NT2/D1 (cell line): ENCODE data around the gene TBC1D22B.

Experiments used
- DNase-seq: peaks from one replicate; pipeline ENCODE4 v3.0.0-alpha.2; 2011; ENCODE audit warnings: low read depth, low spot score
- H3K27me3 ChIP-seq: 2 replicates; pipeline ENCODE4 v1.6.0; 2011; ENCODE audit warnings: mild to moderate bottlenecking; ENCODE audit not compliant: insufficient read length, insufficient read depth
- H3K36me3 ChIP-seq: 2 replicates; pipeline ENCODE4 v1.6.1; 2011; ENCODE audit warnings: mild to moderate bottlenecking, low read length, mixed read lengths; ENCODE audit not compliant: insufficient read depth, insufficient read length
- H3K4me1 ChIP-seq: 2 replicates; pipeline ENCODE4 v1.5.1; 2011; ENCODE audit not compliant: insufficient read depth, insufficient read length
- H3K4me3 ChIP-seq: 2 replicates; pipeline ENCODE4 v1.5.1; 2011; ENCODE audit warnings: low read depth; ENCODE audit not compliant: insufficient read length
- H3K9ac ChIP-seq: 2 replicates; pipeline ENCODE4 v1.6.0; 2011; ENCODE audit warnings: low read depth; ENCODE audit not compliant: insufficient read length
- H3K9me3 ChIP-seq: 2 replicates; pipeline ENCODE4 v1.5.1; 2011; ENCODE audit warnings: mild to moderate bottlenecking, low read length; ENCODE audit not compliant: insufficient read depth
- SUZ12 ChIP-seq: IDR thresholded peaks from 2 replicates; pipeline ENCODE4 v1.6.1; 2011; ENCODE audit not compliant: insufficient read length, insufficient read depth; ENCODE audit errors: extremely low read depth
- YY1 ChIP-seq: IDR thresholded peaks from 2 replicates; pipeline ENCODE4 v1.6.1; 2011; ENCODE audit not compliant: insufficient read length, insufficient read depth
- ZNF274 ChIP-seq: IDR thresholded peaks from 2 replicates; pipeline ENCODE4 v1.6.1; 2011; ENCODE audit warnings: mild to moderate bottlenecking, low read depth, low read length

TBC1D22B gene

DNA sequence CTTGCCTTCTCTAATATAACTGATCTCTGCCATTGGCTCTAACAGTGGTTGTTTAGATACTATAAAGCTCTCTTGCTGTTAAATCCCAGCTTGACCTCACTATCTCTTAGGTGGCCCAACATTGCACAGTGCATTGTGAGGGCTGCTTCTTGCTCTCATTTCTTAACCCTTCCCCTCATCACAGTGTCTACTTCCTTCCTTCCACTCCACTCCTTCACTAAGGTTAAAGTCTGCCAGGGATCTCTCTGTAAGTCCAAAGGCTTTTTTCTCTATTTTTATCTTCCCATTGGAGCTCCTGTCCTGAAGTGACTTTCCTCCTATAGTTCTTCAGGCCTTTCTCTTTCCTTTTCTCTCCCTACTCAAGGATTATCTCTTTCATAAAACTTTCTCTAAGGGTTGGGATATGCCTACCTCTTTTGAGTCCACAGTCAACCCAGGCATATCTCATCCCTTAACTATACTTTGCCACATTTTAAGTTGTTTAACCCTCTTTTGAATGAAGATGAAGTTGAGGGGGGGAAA, 4.0 kb upstream of the TBC1D22B start:
- H3K9me3 ChIP-seq = no peaks in the 10 kb centered on the region
- no peak for TF ChIP-seq SUZ12
- no peak for TF ChIP-seq ZNF274
- TF ChIP-seq YY1 = no peak
- no peaks in the 10 kb centered on the region for H3K4me1 ChIP-seq
- no peak for DNase-seq
- no peak overlapping the region for H3K9ac ChIP-seq
- H3K4me3 ChIP-seq = no peak overlapping the region
- H3K27me3 ChIP-seq = no peaks in the 10 kb centered on the region
- no peaks in the 10 kb centered on the region for H3K36me3 ChIP-seq

DNA sequence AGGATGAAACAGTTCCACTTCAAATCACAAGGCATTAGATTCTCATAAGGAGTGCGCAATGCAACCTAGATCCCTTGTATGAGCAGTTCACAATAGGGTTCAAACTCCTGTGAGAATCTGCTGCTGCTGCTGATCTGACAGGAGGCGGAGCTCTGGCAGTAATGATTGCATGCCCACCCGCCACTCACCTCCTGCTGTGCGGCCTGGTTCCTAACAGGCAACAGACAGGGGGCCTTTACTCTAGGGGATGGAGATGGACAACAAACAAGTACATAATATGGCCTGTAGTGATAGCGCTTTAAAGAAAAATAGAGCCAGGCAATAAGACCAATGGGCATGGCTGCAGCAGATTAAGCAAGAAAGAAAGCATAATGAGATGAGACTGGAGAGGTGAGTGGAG, 2.7 kb upstream of the TBC1D22B start:
- no peak overlapping the region for H3K4me3 ChIP-seq
- no peak overlapping the region for H3K9ac ChIP-seq
- DNase-seq = no peak

DNA sequence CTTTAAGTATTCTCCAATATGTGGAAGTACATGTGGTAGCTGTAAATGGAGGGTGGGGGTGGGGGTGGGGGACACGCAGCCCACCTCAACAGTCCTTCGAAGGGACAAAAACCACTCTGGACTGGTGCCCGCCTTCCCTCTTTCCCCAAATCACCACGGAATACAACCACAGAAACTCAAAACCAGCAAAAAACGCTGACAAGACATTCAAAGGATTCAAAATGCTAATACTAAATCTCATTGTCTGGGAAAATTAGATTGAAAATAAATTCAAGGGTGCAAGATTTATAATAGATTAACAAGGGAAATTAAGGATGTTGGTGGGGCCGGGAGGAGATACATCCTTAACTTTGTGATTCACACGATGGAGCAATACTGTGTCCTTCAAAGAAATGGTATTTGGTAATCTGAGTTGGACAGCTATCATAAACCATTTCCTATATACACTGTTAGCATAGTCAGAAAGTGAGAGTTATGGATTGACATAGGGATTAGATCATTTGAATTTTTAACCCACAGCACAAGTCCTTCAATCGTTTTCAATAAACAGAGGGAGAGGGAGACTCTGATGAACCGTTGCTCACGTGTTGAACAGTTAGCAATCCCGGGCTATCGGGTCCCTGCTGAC, 766 bp upstream of the TBC1D22B start:
- TF ChIP-seq SUZ12 = no peak
- H3K4me1 ChIP-seq = no peaks in the 10 kb centered on the region
- H3K9me3 ChIP-seq = no peaks in the 10 kb centered on the region
- H3K27me3 ChIP-seq = no peaks in the 10 kb centered on the region
- H3K36me3 ChIP-seq = no peaks in the 10 kb centered on the region
- no peak for DNase-seq
- H3K9ac ChIP-seq = no peak overlapping the region
- no peak overlapping the region for H3K4me3 ChIP-seq

More for the DNA sequence above, 2.7 kb upstream of the TBC1D22B start:
- no peaks in the 10 kb centered on the region for H3K9me3 ChIP-seq
- H3K27me3 ChIP-seq = no peaks in the 10 kb centered on the region
- H3K4me1 ChIP-seq = no peaks in the 10 kb centered on the region
- TF ChIP-seq SUZ12 = no peak
- no peak for TF ChIP-seq ZNF274
- no peak for TF ChIP-seq YY1
- H3K36me3 ChIP-seq = no peaks in the 10 kb centered on the region

GRCh38 chr6:37257320-37257633, 295 bp upstream of the TBC1D22B start:
- no peak overlapping the region for H3K9ac ChIP-seq
- H3K27me3 ChIP-seq = no peaks in the 10 kb centered on the region
- TF ChIP-seq ZNF274 = no peak
- no peak for TF ChIP-seq SUZ12
- TF ChIP-seq YY1 = no peak
- H3K4me3 ChIP-seq = peak overlapping the region; percentile 94
- H3K9me3 ChIP-seq = no peaks in the 10 kb centered on the region
- no peaks in the 10 kb centered on the region for H3K36me3 ChIP-seq
- H3K4me1 ChIP-seq = no peaks in the 10 kb centered on the region
- DNase-seq = no peak

GRCh38 chr6:37258405-37259105, 983 bp downstream of the TBC1D22B start:
- Histone ChIP-seq H3K9me3 (no peaks in the 10 kb centered on the region), H3K4me1 (no peaks in the 10 kb centered on the region), H3K9ac (peak overlapping the region; percentile 97), H3K4me3 (peak overlapping the region; percentile 94), H3K36me3 (no peaks in the 10 kb centered on the region), H3K27me3 (no peaks in the 10 kb centered on the region)
- no peak for DNase-seq
- TF ChIP-seq ZNF274 = no peak
- no peak for TF ChIP-seq YY1

- no peaks in the 10 kb centered on the region for H3K4me1 ChIP-seq
- no peaks in the 10 kb centered on the region for H3K27me3 ChIP-seq
- no peak overlapping the region for H3K4me3 ChIP-seq
- H3K9ac ChIP-seq = no peak overlapping the region
- no peaks in the 10 kb centered on the region for H3K36me3 ChIP-seq
- no peak for DNase-seq
- H3K9me3 ChIP-seq = no peaks in the 10 kb centered on the region
- no peak for TF ChIP-seq SUZ12
- no peak for TF ChIP-seq ZNF274
- TF ChIP-seq YY1 = no peak
Observed at GRCh38 chr6:37259191-37259590, 1.6 kb downstream of the TBC1D22B start.

DNA sequence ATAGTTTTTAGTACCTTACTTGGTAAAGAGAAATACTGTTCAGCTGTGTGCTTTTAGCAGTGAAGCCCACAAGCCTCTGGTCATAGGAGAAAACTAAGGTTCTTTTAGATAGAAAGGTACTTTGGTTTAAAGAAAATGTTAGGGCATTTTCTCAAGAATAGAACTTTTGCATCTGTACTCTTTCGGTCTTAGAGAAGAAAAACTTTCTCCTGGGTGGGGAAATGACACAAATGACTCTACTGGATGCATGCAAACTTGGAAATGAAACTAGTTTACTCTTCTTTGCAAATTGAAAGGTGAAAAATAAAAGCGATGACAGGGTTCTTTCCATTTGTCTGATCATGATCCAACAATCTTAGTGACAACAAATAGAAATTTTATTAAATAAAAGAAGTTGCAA, 2.5 kb downstream of the TBC1D22B start:
- Histone ChIP-seq H3K27me3 (no peaks in the 10 kb centered on the region), H3K36me3 (no peaks in the 10 kb centered on the region), H3K4me1 (no peaks in the 10 kb centered on the region), H3K9me3 (no peaks in the 10 kb centered on the region), H3K9ac (no peak overlapping the region), H3K4me3 (no peak overlapping the region)
- TF ChIP-seq YY1 (no peak), SUZ12 (no peak), ZNF274 (no peak)
- no peak for DNase-seq
